Loucy (cell line): ENCODE measurements around the gene SNRNP48.

ENCODE experiments used
- CTCF ChIP-seq: fragments of 200-600 bp; sonication (generic); conservative IDR thresholded peaks from 2 replicates; pipeline ENCODE4 v1.5.1; 2014; ENCODE audit warnings: mild to moderate bottlenecking, antibody characterized with exemption, low read length
- EZH2phosphoT487 ChIP-seq: fragments of 200-600 bp; IDR thresholded peaks from 2 replicates; pipeline ENCODE4 v1.6.1; 2018; ENCODE audit warnings: antibody characterized with exemption, mild to moderate bottlenecking, moderate library complexity, borderline replicate concordance

DNA sequence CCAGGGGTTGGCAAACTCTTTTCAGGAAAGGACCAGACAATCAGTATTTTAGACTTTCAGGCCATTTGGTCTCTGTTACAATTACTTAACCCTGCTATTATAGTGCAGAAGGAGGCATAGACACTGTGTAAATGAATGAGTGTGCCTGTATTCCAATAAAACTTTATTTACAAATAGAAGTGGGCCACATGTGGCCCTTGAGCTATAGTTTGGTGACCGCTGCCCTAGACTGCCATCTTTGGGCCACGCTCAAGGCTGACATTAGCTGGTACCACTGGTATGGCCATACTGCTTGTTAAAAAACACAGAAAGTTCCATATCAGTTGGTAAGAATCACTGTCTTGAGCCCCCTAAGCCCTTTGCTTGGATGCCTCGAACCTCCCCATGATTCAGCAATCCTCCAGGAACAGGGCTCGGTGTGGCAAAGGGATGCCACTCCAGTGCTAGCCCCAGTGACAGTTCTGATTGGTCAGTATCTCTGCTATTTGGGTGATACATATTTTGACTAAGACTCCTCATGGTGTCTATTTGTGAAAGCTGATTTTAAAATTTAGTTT lies 23.3 kb upstream of the SNRNP48 start:
- TF ChIP-seq CTCF (no peak), EZH2phosphoT487 (no peak)
